Mucosa of descending colon (tissue), 3 donors: Measurements from ENCODE around the gene SOHLH1. TPM values are rescaled to one million over a fixed set of nuclear protein-coding genes. Genes with fewer than 3 reads are reported as not detected.

ENCODE experiments used
- ATAC-seq: fragments of 200-7000 bp; cut with Tn5 transposase; one replicate; pipeline ENCODE4 v1.9.1; 2020; ENCODE audit warnings: mild to moderate bottlenecking, moderate library complexity
- DNase-seq, 3 donors: peaks; one replicate each; pipeline ENCODE4 v3.0.0-alpha.2; 2020
- H3K36me3 ChIP-seq: fragments of 200-600 bp; one replicate; pipeline ENCODE4 v1.8.0; 2021; ENCODE audit warnings: low read depth, mild to moderate bottlenecking
- H3K4me1 ChIP-seq: fragments of 200-600 bp; one replicate; pipeline ENCODE4 v1.8.0; 2021; ENCODE audit warnings: low read depth, mild to moderate bottlenecking
- H3K4me3 ChIP-seq: fragments of 200-600 bp; one replicate; pipeline ENCODE4 v1.8.0; 2021; ENCODE audit warnings: mild to moderate bottlenecking
- H3K9me3 ChIP-seq: fragments of 200-600 bp; one replicate; pipeline ENCODE4 v1.8.0; 2021; ENCODE audit warnings: mild to moderate bottlenecking
- CTCF ChIP-seq: fragments of 200-600 bp; IDR thresholded peaks from one replicate; pipeline ENCODE4 v1.8.0; 2022; ENCODE audit warnings: antibody characterized with exemption, mild to moderate bottlenecking
- intact Hi-C, 2 donors: fragments of 100-400 bp; cut with DNase I in 1 of 2; cut with micrococcal nuclease in 1 of 2; formaldehyde crosslinking; loops; one replicate each; pipeline versions ENCODE4 v1.11.0 to v1.11.1; 2022; cut with DNase I, micrococcal nuclease
- total RNA-seq, 3 donors: library from RNA; stranded (reverse); fragmentation: NEBNext Ultra II Directional in 2 of 3; extraction: Animal tissue kit (Norgen Biotek cat#: 25700) in 2 of 3; gene quantifications; one replicate each; pipeline versions ENCODE4 v1.2.1 to v1.2.4, GENCODE V29; 2021 to 2023
- donor health status: DM: no; HTN: no; CAD: no; lungs with moderate emphysema.
- donor health status: DM: no; HTN: no; CAD: no.
- donor health status: DM: no; HTN: yes; CAD: no.

SOHLH1 gene
- total RNA-seq, 3 donors from 2014 or later: not detected

- no peak for ATAC-seq
- no peaks in the 10 kb centered on the region for H3K4me1 ChIP-seq
Measured at GRCh38 chr9:135689011-135689410, 10.3 kb downstream of the SOHLH1 start.

GRCh38 chr9:135687216-135687615, 12.1 kb downstream of the SOHLH1 start:
- intact Hi-C loops: no loop called here

More at GRCh38 chr9:135689011-135689410, 10.3 kb downstream of the SOHLH1 start:
- TF ChIP-seq CTCF: no peak
- Histone ChIP-seq H3K4me3 (no peak overlapping the region), H3K9me3 (no peaks in the 10 kb centered on the region), H3K36me3 (no peaks in the 10 kb centered on the region)
- no peak for DNase-seq
- intact Hi-C loops: no loop called here

GRCh38 chr9:135684691-135685090, 14.6 kb downstream of the SOHLH1 start:
- DNase-seq (no peak), ATAC-seq (no peak)
- intact Hi-C loops: no loop called here

More at GRCh38 chr9:135687216-135687615, 12.1 kb downstream of the SOHLH1 start:
- no peak overlapping the region for H3K4me3 ChIP-seq
- DNase-seq (no peak), ATAC-seq (no peak)
- H3K9me3 ChIP-seq: no peaks in the 10 kb centered on the region
- TF ChIP-seq CTCF: no peak
- H3K36me3 ChIP-seq: no peaks in the 10 kb centered on the region
- H3K4me1 ChIP-seq: no peaks in the 10 kb centered on the region

GRCh38 chr9:135683401-135684034, 15.8 kb downstream of the SOHLH1 start:
- Histone ChIP-seq H3K36me3 (no peaks in the 10 kb centered on the region), H3K9me3 (no peaks in the 10 kb centered on the region), H3K4me3 (no peak overlapping the region), H3K4me1 (no peaks in the 10 kb centered on the region)
- intact Hi-C loops: no loop called here
- ATAC-seq (no peak), DNase-seq (no peak)
- no peak for TF ChIP-seq CTCF

More at GRCh38 chr9:135684691-135685090, 14.6 kb downstream of the SOHLH1 start:
- H3K36me3 ChIP-seq: no peaks in the 10 kb centered on the region
- no peak for TF ChIP-seq CTCF
- no peak overlapping the region for H3K4me3 ChIP-seq
- no peaks in the 10 kb centered on the region for H3K9me3 ChIP-seq
- no peaks in the 10 kb centered on the region for H3K4me1 ChIP-seq

GRCh38 chr9:135681161-135681560, 18.1 kb downstream of the SOHLH1 start:
- intact Hi-C loops: no loop called here
- H3K4me3 ChIP-seq: no peak overlapping the region
- H3K36me3 ChIP-seq: no peaks in the 10 kb centered on the region
- ATAC-seq (no peak), DNase-seq (no peak)
- H3K9me3 ChIP-seq: no peaks in the 10 kb centered on the region
- no peaks in the 10 kb centered on the region for H3K4me1 ChIP-seq
- TF ChIP-seq CTCF: no peak

GRCh38 chr9:135680056-135680455, 19.2 kb downstream of the SOHLH1 start:
- no peaks in the 10 kb centered on the region for H3K9me3 ChIP-seq
- TF ChIP-seq CTCF: no peak
- ATAC-seq (no peak), DNase-seq (no peak)
- no peak overlapping the region for H3K4me3 ChIP-seq
- H3K36me3 ChIP-seq: no peaks in the 10 kb centered on the region
- no peaks in the 10 kb centered on the region for H3K4me1 ChIP-seq
- intact Hi-C loops: no loop called here
